ENCODE data around the gene KPNA4. TPM values are rescaled to one million over a fixed set of nuclear protein-coding genes. Genes with fewer than 3 reads are reported as not detected.

Gene KPNA4
- total and polyA plus RNA-seq, 3 experiments from 2014 or later = 10.3 to 86.5 (median 72.7) TPM

- H3K9me3 ChIP-seq (ENCODE audit: low read length) = no peaks in the 10 kb centered on the region
- no peaks in the 10 kb centered on the region for H3K27me3 Mint-ChIP-seq
- DNase-seq = no peak
- no peak overlapping the region for H3K4me3 Mint-ChIP-seq
- no peak overlapping the region for H3K27ac Mint-ChIP-seq
- peaks cover 0 to 2% (median 0%) of the 10 kb centered on the region in 5 donors for H3K9me3 Mint-ChIP-seq
- H3K4me1 Mint-ChIP-seq = peaks cover 69 to 90% (median 84%) of the 10 kb centered on the region in 3 donors
- no peaks in the 10 kb centered on the region for H3K36me3 ChIP-seq (ENCODE audit: insufficient read depth, low read length)
- CTCF ChIA-PET = no interaction called here
- no peak overlapping the region for H3K4me3 ChIP-seq (ENCODE audit: low read length)
- H3K27me3 ChIP-seq (ENCODE audit: insufficient read depth, low read length, poor library complexity, severe bottlenecking) = no peaks in the 10 kb centered on the region
- H3K36me3 Mint-ChIP-seq = peaks cover 4 to 27% (median 15%) of the 10 kb centered on the region in 3 donors
- POLR2A ChIA-PET = no interaction called here
- H3K4me1 ChIP-seq (ENCODE audit: insufficient read depth, low read length) = peaks cover 5% of the 10 kb centered on the region
- no peak overlapping the region for H3K27ac ChIP-seq (ENCODE audit: low read depth, low read length)
These were observed 11.5 kb downstream of the KPNA4 start for GRCh38 chr3:160553827-160554226.

GRCh38 chr3:160546727-160547126, 18.6 kb downstream of the KPNA4 start:
- no peak for DNase-seq
- H3K9me3 Mint-ChIP-seq = peaks cover 0 to 2% (median 0%) of the 10 kb centered on the region in 5 donors
- Histone ChIP-seq H3K27me3 (ENCODE audit: insufficient read depth, low read length, poor library complexity, severe bottlenecking) (no peaks in the 10 kb centered on the region), H3K27ac (ENCODE audit: low read depth, low read length) (no peak overlapping the region), H3K9me3 (ENCODE audit: low read length) (no peaks in the 10 kb centered on the region), H3K36me3 (ENCODE audit: insufficient read depth, low read length) (no peaks in the 10 kb centered on the region), H3K4me3 (ENCODE audit: low read length) (no peak overlapping the region), H3K4me1 (ENCODE audit: insufficient read depth, low read length) (peaks cover 33% of the 10 kb centered on the region)
- no peak overlapping the region for H3K4me3 Mint-ChIP-seq
- H3K27me3 Mint-ChIP-seq = no peaks in the 10 kb centered on the region
- peaks cover 77 to 99% (median 94%) of the 10 kb centered on the region in 3 donors for H3K4me1 Mint-ChIP-seq
- ChIA-PET CTCF (no interaction called here), POLR2A (no interaction called here)
- H3K27ac Mint-ChIP-seq = peak overlapping the region in 2 of 8 donors; percentile 26 to 45
- H3K36me3 Mint-ChIP-seq = peaks cover 0 to 17% (median 14%) of the 10 kb centered on the region in 3 donors

- Mint-ChIP-seq H3K4me3 (peak overlapping the region in 3 of 7 donors; percentile 3 to 13 (median 5)), H3K27ac (peak overlapping the region in 4 of 8 donors; percentile 4 to 58 (median 12)), H3K36me3 (peaks cover 0 to 7% (median 2%) of the 10 kb centered on the region in 3 donors), H3K4me1 (peaks cover 76 to 95% (median 91%) of the 10 kb centered on the region in 3 donors), H3K27me3 (no peaks in the 10 kb centered on the region), H3K9me3 (no peaks in the 10 kb centered on the region)
- Histone ChIP-seq H3K9me3 (ENCODE audit: low read length) (no peaks in the 10 kb centered on the region), H3K27ac (ENCODE audit: low read depth, low read length) (no peak overlapping the region), H3K27me3 (ENCODE audit: insufficient read depth, low read length, poor library complexity, severe bottlenecking) (no peaks in the 10 kb centered on the region), H3K36me3 (ENCODE audit: insufficient read depth, low read length) (no peaks in the 10 kb centered on the region), H3K4me1 (ENCODE audit: insufficient read depth, low read length) (peaks cover 33% of the 10 kb centered on the region), H3K4me3 (ENCODE audit: low read length) (no peak overlapping the region)
- no peak for DNase-seq
- POLR2A ChIA-PET = no interaction called here
- CTCF ChIA-PET = no interaction called here
These were observed 19.9 kb downstream of the KPNA4 start for GRCh38 chr3:160545504-160545871.

GRCh38 chr3:160544844-160545503, 20.4 kb downstream of the KPNA4 start:
- Histone ChIP-seq H3K9me3 (ENCODE audit: low read length) (no peaks in the 10 kb centered on the region), H3K4me1 (ENCODE audit: insufficient read depth, low read length) (peaks cover 33% of the 10 kb centered on the region), H3K36me3 (ENCODE audit: insufficient read depth, low read length) (no peaks in the 10 kb centered on the region), H3K4me3 (ENCODE audit: low read length) (no peak overlapping the region), H3K27ac (ENCODE audit: low read depth, low read length) (no peak overlapping the region), H3K27me3 (ENCODE audit: insufficient read depth, low read length, poor library complexity, severe bottlenecking) (no peaks in the 10 kb centered on the region)
- CTCF ChIA-PET = no interaction called here
- H3K4me1 Mint-ChIP-seq = peaks cover 76 to 95% (median 92%) of the 10 kb centered on the region in 3 donors
- DNase-seq = no peak
- no peaks in the 10 kb centered on the region for H3K27me3 Mint-ChIP-seq
- POLR2A ChIA-PET = interaction anchor here (0.7 kb wide), 1 partner anchor 20 kb away, joined by 3 read pairs; the partner anchor contains the start of gene KPNA4
- H3K4me3 Mint-ChIP-seq = peak overlapping the region in 2 of 7 donors; percentile 3 to 13
- H3K36me3 Mint-ChIP-seq = peaks cover 0 to 6% (median 0%) of the 10 kb centered on the region in 3 donors
- H3K9me3 Mint-ChIP-seq = no peaks in the 10 kb centered on the region
- peak overlapping the region in 4 of 8 donors; percentile 4 to 58 (median 12) for H3K27ac Mint-ChIP-seq

- Mint-ChIP-seq H3K4me3 (peak overlapping the region in 1 of 7 donors; percentile 29), H3K27ac (peak overlapping the region in 2 of 8 donors; percentile 9 to 75), H3K4me1 (peaks cover 64 to 83% (median 75%) of the 10 kb centered on the region in 3 donors), H3K36me3 (peaks cover 0 to 6% (median 0%) of the 10 kb centered on the region in 3 donors), H3K9me3 (no peaks in the 10 kb centered on the region), H3K27me3 (no peaks in the 10 kb centered on the region)
- no peaks in the 10 kb centered on the region for H3K9me3 ChIP-seq (ENCODE audit: low read length)
- H3K27me3 ChIP-seq (ENCODE audit: insufficient read depth, low read length, poor library complexity, severe bottlenecking) = no peaks in the 10 kb centered on the region
- POLR2A ChIA-PET = no interaction called here
- no peak for DNase-seq
- no peak overlapping the region for H3K27ac ChIP-seq (ENCODE audit: low read depth, low read length)
- peaks cover 27% of the 10 kb centered on the region for H3K4me1 ChIP-seq (ENCODE audit: insufficient read depth, low read length)
- CTCF ChIA-PET = no interaction called here
- H3K36me3 ChIP-seq (ENCODE audit: insufficient read depth, low read length) = no peaks in the 10 kb centered on the region
- no peak overlapping the region for H3K4me3 ChIP-seq (ENCODE audit: low read length)
These were observed 24.8 kb downstream of the KPNA4 start for GRCh38 chr3:160540551-160540950.

- no peaks in the 10 kb centered on the region for H3K27me3 Mint-ChIP-seq
- H3K4me3 ChIP-seq (ENCODE audit: low read length) = no peak overlapping the region
- no peaks in the 10 kb centered on the region for H3K36me3 ChIP-seq (ENCODE audit: insufficient read depth, low read length)
- H3K4me1 Mint-ChIP-seq = peaks cover 52 to 67% (median 58%) of the 10 kb centered on the region in 3 donors
- H3K4me3 Mint-ChIP-seq = no peak overlapping the region
- no peak for DNase-seq
- no peak overlapping the region for H3K27ac ChIP-seq (ENCODE audit: low read depth, low read length)
- no peaks in the 10 kb centered on the region for H3K9me3 ChIP-seq (ENCODE audit: low read length)
- peak overlapping the region in 4 of 8 donors; percentile 48 to 85 (median 56) for H3K27ac Mint-ChIP-seq
- POLR2A ChIA-PET = no interaction called here
- H3K4me1 ChIP-seq (ENCODE audit: insufficient read depth, low read length) = peaks cover 22% of the 10 kb centered on the region
- no peaks in the 10 kb centered on the region for H3K9me3 Mint-ChIP-seq
- peaks cover 0 to 18% (median 0%) of the 10 kb centered on the region in 3 donors for H3K36me3 Mint-ChIP-seq
- H3K27me3 ChIP-seq (ENCODE audit: insufficient read depth, low read length, poor library complexity, severe bottlenecking) = no peaks in the 10 kb centered on the region
- CTCF ChIA-PET = no interaction called here
These were observed 26.5 kb downstream of the KPNA4 start for GRCh38 chr3:160538895-160539294.

- ChIA-PET CTCF (no interaction called here), POLR2A (no interaction called here)
- H3K4me3 Mint-ChIP-seq = peak overlapping the region in 1 of 7 donors; percentile 4
- H3K27me3 ChIP-seq (ENCODE audit: insufficient read depth, low read length, poor library complexity, severe bottlenecking) = no peaks in the 10 kb centered on the region
- H3K36me3 ChIP-seq (ENCODE audit: insufficient read depth, low read length) = no peaks in the 10 kb centered on the region
- no peak overlapping the region for H3K4me3 ChIP-seq (ENCODE audit: low read length)
- no peak overlapping the region for H3K27ac ChIP-seq (ENCODE audit: low read depth, low read length)
- peaks cover 43 to 55% (median 48%) of the 10 kb centered on the region in 3 donors for H3K4me1 Mint-ChIP-seq
- H3K36me3 Mint-ChIP-seq = peaks cover 0 to 25% (median 0%) of the 10 kb centered on the region in 3 donors
- H3K27me3 Mint-ChIP-seq = no peaks in the 10 kb centered on the region
- H3K9me3 Mint-ChIP-seq = no peaks in the 10 kb centered on the region
- DNase-seq = no peak
- H3K27ac Mint-ChIP-seq = peak overlapping the region in 4 of 8 donors; percentile 1 to 77 (median 47)
- H3K4me1 ChIP-seq (ENCODE audit: insufficient read depth, low read length) = peaks cover 22% of the 10 kb centered on the region
- no peaks in the 10 kb centered on the region for H3K9me3 ChIP-seq (ENCODE audit: low read length)
These were observed 27.6 kb downstream of the KPNA4 start for GRCh38 chr3:160537729-160538128.

GRCh38 chr3:160532371-160532770, 33.0 kb downstream of the KPNA4 start:
- Mint-ChIP-seq H3K36me3 (peaks cover 0 to 61% (median 7%) of the 10 kb centered on the region in 3 donors), H3K4me3 (no peak overlapping the region), H3K27ac (peak overlapping the region in 1 of 8 donors; percentile 46), H3K27me3 (peaks cover 0 to 1% of the 10 kb centered on the region in 2 donors), H3K9me3 (no peaks in the 10 kb centered on the region), H3K4me1 (peaks cover 4 to 12% (median 12%) of the 10 kb centered on the region in 3 donors)
- H3K4me3 ChIP-seq (ENCODE audit: low read length) = no peak overlapping the region
- no peak overlapping the region for H3K27ac ChIP-seq (ENCODE audit: low read depth, low read length)
- H3K9me3 ChIP-seq (ENCODE audit: low read length) = no peaks in the 10 kb centered on the region
- peaks cover 11% of the 10 kb centered on the region for H3K36me3 ChIP-seq (ENCODE audit: insufficient read depth, low read length)
- no peak for DNase-seq
- H3K4me1 ChIP-seq (ENCODE audit: insufficient read depth, low read length) = no peaks in the 10 kb centered on the region
- H3K27me3 ChIP-seq (ENCODE audit: insufficient read depth, low read length, poor library complexity, severe bottlenecking) = no peaks in the 10 kb centered on the region
- POLR2A ChIA-PET = no interaction called here
- CTCF ChIA-PET = no interaction called here

Data from CD8-positive, alpha-beta memory T cell (primary cell).